Vagina (tissue), 2 donors: ENCODE measurements around the gene FOXS1.

ENCODE experiments used
- POLR2AphosphoS5 ChIP-seq, 2 donors: sonication (generic); formaldehyde crosslinking; IDR thresholded peaks; one replicate each; pipeline ENCODE4 v1.9.0; 2017; ENCODE audit warnings: antibody characterized with exemption in 2 of 2, mild to moderate bottlenecking in 2 of 2, low read depth in 1 of 2; ENCODE audit not compliant: insufficient read depth in 1 of 2
- TF ChIP-seq, protein P1 (sequence below), 3 experiments: fragments of 450-650 bp in 2 of 3; fragments of 200-600 bp in 1 of 3; sonication (generic) in 1 of 3; IDR thresholded peaks; one replicate each; pipeline ENCODE4 v1.5.1; 2017 to 2019; ENCODE audit warnings: antibody characterized with exemption in 3 of 3, mild to moderate bottlenecking in 2 of 3, moderate library complexity in 2 of 3

DNA sequence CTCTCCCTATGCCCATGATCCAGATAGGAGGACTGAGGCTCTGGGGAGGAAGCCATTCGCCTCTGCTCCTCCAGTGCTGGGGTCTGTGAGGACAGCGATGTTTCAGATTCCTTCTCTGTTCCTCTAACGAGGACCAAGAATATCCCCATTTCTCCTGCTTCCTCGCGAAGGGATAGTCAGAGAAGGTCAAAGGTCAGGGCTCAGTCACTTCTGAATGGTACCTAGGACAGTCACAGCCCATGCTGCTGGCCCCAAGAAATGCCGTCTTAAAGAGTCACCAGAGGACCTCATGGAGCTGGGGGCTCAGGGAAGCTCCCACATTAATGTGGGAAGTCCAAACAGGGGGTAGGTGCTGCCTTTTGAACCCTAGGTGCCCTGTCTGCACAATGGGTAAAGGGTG lies 2.1 kb downstream of the FOXS1 start:
- TF ChIP-seq, protein P1, sequence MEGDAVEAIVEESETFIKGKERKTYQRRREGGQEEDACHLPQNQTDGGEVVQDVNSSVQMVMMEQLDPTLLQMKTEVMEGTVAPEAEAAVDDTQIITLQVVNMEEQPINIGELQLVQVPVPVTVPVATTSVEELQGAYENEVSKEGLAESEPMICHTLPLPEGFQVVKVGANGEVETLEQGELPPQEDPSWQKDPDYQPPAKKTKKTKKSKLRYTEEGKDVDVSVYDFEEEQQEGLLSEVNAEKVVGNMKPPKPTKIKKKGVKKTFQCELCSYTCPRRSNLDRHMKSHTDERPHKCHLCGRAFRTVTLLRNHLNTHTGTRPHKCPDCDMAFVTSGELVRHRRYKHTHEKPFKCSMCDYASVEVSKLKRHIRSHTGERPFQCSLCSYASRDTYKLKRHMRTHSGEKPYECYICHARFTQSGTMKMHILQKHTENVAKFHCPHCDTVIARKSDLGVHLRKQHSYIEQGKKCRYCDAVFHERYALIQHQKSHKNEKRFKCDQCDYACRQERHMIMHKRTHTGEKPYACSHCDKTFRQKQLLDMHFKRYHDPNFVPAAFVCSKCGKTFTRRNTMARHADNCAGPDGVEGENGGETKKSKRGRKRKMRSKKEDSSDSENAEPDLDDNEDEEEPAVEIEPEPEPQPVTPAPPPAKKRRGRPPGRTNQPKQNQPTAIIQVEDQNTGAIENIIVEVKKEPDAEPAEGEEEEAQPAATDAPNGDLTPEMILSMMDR (IDR thresholded peaks at IDR 0.05): no peak
- TF ChIP-seq POLR2AphosphoS5 (IDR thresholded peaks at IDR 0.05; ENCODE audit: insufficient read depth in 1 of 2, low read depth in 1 of 2): no peak
